Lower lobe of right lung (tissue), 2 donors: ENCODE measurements around the gene CYB5D1. TPM values are rescaled to one million over a fixed set of nuclear protein-coding genes. Genes with fewer than 3 reads are reported as not detected.

Experiments
- ATAC-seq, 2 donors: fragments of 200-7000 bp; cut with Tn5 transposase; one replicate each; pipeline ENCODE4 v1.9.1; 2020 to 2022; ENCODE audit warnings: mild to moderate bottlenecking in 2 of 2, moderate library complexity in 2 of 2
- DNase-seq: peaks from one replicate; pipeline ENCODE4 v3.0.0-alpha.2; 2020
- H3K27ac ChIP-seq: fragments of 200-600 bp; one replicate; pipeline ENCODE4 v1.8.0; 2022
- H3K27me3 ChIP-seq: fragments of 200-600 bp; one replicate; pipeline ENCODE4 v1.8.0; 2022; ENCODE audit warnings: low read depth
- H3K36me3 ChIP-seq: fragments of 200-600 bp; one replicate; pipeline ENCODE4 v1.8.0; 2022; ENCODE audit warnings: mild to moderate bottlenecking
- H3K4me1 ChIP-seq: fragments of 200-600 bp; one replicate; pipeline ENCODE4 v1.8.0; 2022
- H3K4me3 ChIP-seq: fragments of 200-600 bp; one replicate; pipeline ENCODE4 v1.8.0; 2022; ENCODE audit warnings: mild to moderate bottlenecking
- H3K9me3 ChIP-seq: fragments of 200-600 bp; one replicate; pipeline ENCODE4 v1.8.0; 2022
- CTCF ChIP-seq: fragments of 200-600 bp; IDR thresholded peaks from one replicate; pipeline ENCODE4 v1.8.0; 2022; ENCODE audit warnings: antibody characterized with exemption, mild to moderate bottlenecking
- intact Hi-C: fragments of 100-400 bp; cut with DNase I; formaldehyde crosslinking; loops from one replicate; pipeline ENCODE4 v1.11.0; 2022
- total RNA-seq: library from RNA; stranded (reverse); fragmentation: NEBNext Ultra II Directional; extraction: Animal tissue kit (Norgen Biotek cat#: 25700); gene quantifications from one replicate; pipeline ENCODE4 v1.2.1, GENCODE V29; 2021
- donor health status: DM: no; HTN: yes; CAD: no; lungs with severe emphysema.

Gene CYB5D1
- total RNA-seq, 1 donor from 2014 or later: 12.6 TPM

- no peak overlapping the region for H3K4me3 ChIP-seq
- H3K9me3 ChIP-seq: no peaks in the 10 kb centered on the region
- DNase-seq (no peak), ATAC-seq (no peak)
- peaks cover 83% of the 10 kb centered on the region for H3K36me3 ChIP-seq
- TF ChIP-seq CTCF: no peak
- H3K27me3 ChIP-seq: no peaks in the 10 kb centered on the region
- H3K4me1 ChIP-seq: peaks cover 6% of the 10 kb centered on the region
- intact Hi-C loops: no loop called here
- H3K27ac ChIP-seq: no peak overlapping the region
Measured at GRCh38 chr17:7909089-7909488, 51.3 kb downstream of the CYB5D1 start.

- TF ChIP-seq CTCF: no peak
- no peaks in the 10 kb centered on the region for H3K27me3 ChIP-seq
- peaks cover 71% of the 10 kb centered on the region for H3K36me3 ChIP-seq
- H3K4me3 ChIP-seq: no peak overlapping the region
- no peak for ATAC-seq
- no peaks in the 10 kb centered on the region for H3K9me3 ChIP-seq
- DNase-seq: no peak
- peaks cover 18% of the 10 kb centered on the region for H3K4me1 ChIP-seq
- intact Hi-C loops: no loop called here
- H3K27ac ChIP-seq: no peak overlapping the region
Measured at GRCh38 chr17:7910281-7910680, 52.5 kb downstream of the CYB5D1 start.

DNA sequence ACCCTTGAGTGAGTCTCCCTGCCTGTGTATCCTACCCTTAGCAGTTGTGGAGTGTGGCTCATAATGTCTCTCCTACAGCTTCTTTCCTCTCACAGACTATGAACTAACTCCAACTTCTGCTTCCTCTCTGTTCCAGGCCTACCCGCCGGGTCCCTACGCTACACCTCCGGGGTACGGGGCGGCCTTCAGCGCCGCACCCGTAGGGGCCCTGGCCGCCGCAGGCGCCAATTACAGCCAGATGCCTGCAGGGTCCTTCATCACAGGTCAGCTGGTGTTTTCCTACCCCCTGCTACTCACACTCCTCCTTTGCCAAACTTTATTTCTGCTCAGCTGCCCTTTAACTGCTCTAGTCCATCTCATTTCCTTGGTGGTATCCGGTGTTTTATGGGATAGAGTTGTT, 52.9 kb downstream of the CYB5D1 start:
- Histone ChIP-seq H3K36me3 (peaks cover 67% of the 10 kb centered on the region), H3K4me3 (no peak overlapping the region), H3K9me3 (no peaks in the 10 kb centered on the region), H3K27ac (no peak overlapping the region), H3K27me3 (no peaks in the 10 kb centered on the region), H3K4me1 (peaks cover 21% of the 10 kb centered on the region)
- DNase-seq: no peak
- intact Hi-C loops: no loop called here
- no peak for ATAC-seq
- no peak for TF ChIP-seq CTCF

DNA sequence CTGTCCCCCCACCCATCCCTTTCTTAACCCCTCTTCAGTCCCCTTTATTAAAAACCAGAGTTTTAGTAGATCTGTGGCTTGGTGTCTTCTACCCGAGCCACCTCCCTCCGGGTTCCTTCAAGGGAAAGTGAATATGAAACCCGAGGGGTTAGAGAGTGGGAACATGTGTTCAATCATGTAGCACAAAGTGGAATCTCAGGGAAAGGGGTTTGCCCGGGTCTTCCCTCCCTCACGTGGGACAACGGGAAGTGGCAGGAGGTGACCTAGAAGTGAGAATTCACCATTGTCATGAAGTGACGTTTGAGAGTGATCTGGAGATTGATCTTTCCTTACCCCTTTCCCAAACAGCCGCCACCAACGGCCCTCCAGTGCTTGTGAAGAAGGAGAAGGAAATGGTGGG, 53.3 kb downstream of the CYB5D1 start:
- H3K27me3 ChIP-seq: no peaks in the 10 kb centered on the region
- ATAC-seq (no peak), DNase-seq (no peak)
- no peak for TF ChIP-seq CTCF
- H3K4me1 ChIP-seq: peaks cover 22% of the 10 kb centered on the region
- H3K9me3 ChIP-seq: no peaks in the 10 kb centered on the region
- H3K27ac ChIP-seq: no peak overlapping the region
- peaks cover 63% of the 10 kb centered on the region for H3K36me3 ChIP-seq
- intact Hi-C loops: no loop called here
- no peak overlapping the region for H3K4me3 ChIP-seq

Other genes starting within 250 kb of the CYB5D1 start
- gene FXR2, start 243.1 kb upstream of the CYB5D1 start, total RNA-seq: 36.0 TPM
- 86.3 TPM for gene SAT2, start 230.2 kb upstream of the CYB5D1 start, total RNA-seq
- not detected for gene SHBG, start 227.9 kb upstream of the CYB5D1 start, total RNA-seq
- gene ATP1B2, start 207.1 kb upstream of the CYB5D1 start, total RNA-seq: 3.1 TPM
- gene TP53, start 170.5 kb upstream of the CYB5D1 start, total RNA-seq: 34.8 TPM
- gene WRAP53, start 169.5 kb upstream of the CYB5D1 start, total RNA-seq: 8.3 TPM
- gene EFNB3, start 152.8 kb upstream of the CYB5D1 start, total RNA-seq: 1.6 TPM
- 6.2 TPM for gene DNAH2, start 140.3 kb upstream of the CYB5D1 start, total RNA-seq
- 46.1 TPM for gene KDM6B, start 23.8 kb upstream of the CYB5D1 start, total RNA-seq
- 12.0 TPM for gene TMEM88, start 2.9 kb upstream of the CYB5D1 start, total RNA-seq
- gene NAA38, start 444 bp upstream of the CYB5D1 start, total RNA-seq: 61.5 TPM
- 77.9 TPM for gene CHD3, start 30.8 kb downstream of the CYB5D1 start, total RNA-seq
- 7.5 TPM for gene RNF227, start 58.3 kb downstream of the CYB5D1 start, total RNA-seq
- gene KCNAB3, start 71.9 kb downstream of the CYB5D1 start, total RNA-seq: 5.2 TPM
- gene TRAPPC1, start 73.9 kb downstream of the CYB5D1 start, total RNA-seq: 110 TPM
- gene CNTROB, start 74.2 kb downstream of the CYB5D1 start, total RNA-seq: 56.2 TPM
- 3.1 TPM for gene GUCY2D, start 144.6 kb downstream of the CYB5D1 start, total RNA-seq
- 53.5 TPM for gene ALOX15B, start 181.1 kb downstream of the CYB5D1 start, total RNA-seq
- gene ALOX12B, start 229.7 kb downstream of the CYB5D1 start, total RNA-seq: not detected